HCEC 1CT (cell line): Measurements from ENCODE around the gene PPHLN1.
A peak's percentile ranks its signal among the peaks of the same experiment; 100 is the strongest.

Source experiments
- DNase-seq: peaks from one replicate; pipeline ENCODE4 v3.0.0-alpha.2; 2017

Gene PPHLN1

DNA sequence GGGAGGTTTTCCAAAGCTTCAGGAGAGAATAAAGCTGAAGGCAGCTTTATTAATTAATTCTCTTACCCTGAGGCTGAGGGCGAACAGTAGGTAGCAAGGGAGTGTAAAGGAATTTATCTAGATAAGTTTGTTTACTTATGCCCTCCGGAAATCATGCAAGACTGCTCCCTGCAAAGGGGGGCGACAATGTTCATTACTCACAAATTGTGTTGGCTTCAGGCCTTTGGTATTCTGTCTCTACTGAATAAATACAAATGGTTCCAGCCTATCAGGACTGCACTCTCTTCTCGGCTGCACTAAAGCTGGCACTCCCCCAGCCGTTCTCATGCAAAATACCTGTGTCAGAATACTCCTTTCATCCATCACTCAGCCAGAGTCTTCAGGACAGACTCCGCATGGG, 120.8 kb downstream of the PPHLN1 start:
- no peak for DNase-seq

DNA sequence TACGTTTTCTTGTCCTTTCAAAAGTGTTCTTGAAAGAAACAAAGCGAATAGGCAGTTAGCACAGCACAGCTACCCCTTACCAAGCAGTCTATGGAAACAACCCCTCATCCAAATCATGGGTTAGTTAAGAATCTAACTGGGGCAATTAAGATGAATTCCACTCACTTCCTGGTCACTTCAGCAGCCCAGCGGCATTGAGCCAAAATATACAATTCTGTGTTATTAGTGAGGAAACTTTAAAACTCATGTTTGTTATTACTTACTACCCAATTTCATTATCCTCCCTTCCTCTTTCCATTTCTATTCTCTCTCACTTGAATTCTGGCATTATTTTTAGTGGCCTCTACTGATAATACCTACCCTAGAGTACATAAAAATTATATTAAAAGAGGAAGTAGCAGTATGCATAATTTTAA, 121.4 kb downstream of the PPHLN1 start:
- no peak for DNase-seq

DNA sequence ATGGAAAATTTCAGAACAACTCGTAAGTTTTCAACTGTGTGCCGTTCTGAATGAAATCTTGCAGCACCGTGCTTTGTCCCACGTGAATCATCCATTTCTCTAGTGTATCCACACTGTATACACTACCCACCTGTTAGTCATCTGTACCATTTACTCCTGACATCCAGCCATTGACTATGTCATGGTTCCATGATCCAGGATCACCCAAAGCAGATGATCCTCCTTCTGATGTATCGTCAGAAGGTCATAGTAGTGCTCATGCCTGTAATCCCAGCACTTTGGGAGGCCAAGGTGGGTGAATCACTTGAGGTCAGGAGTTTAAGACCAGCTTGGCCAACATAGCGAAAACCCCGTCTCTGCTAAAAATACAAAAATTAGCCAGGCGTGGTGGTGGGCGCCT, 122.9 kb downstream of the PPHLN1 start:
- DNase-seq: no peak

DNA sequence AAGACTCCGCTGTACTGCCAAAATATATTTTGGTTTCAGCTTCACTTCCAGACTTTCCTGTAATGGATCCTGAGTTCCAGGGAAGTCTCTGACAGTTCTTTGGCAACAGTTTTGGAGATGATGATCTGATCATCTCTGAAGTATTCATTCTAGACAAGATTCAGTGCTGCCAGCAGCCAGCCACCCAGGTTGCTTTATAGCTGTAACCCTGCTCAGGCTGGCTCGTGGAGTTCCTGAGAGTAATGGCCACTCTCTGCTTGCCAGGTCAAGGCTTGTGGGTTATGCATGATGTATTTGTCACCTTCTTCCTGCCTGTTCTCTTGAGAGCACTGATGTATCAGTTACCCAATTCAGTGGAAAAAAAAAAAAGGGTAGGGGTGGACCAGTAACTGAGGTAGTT, 124.3 kb downstream of the PPHLN1 start:
- DNase-seq: no peak

DNA sequence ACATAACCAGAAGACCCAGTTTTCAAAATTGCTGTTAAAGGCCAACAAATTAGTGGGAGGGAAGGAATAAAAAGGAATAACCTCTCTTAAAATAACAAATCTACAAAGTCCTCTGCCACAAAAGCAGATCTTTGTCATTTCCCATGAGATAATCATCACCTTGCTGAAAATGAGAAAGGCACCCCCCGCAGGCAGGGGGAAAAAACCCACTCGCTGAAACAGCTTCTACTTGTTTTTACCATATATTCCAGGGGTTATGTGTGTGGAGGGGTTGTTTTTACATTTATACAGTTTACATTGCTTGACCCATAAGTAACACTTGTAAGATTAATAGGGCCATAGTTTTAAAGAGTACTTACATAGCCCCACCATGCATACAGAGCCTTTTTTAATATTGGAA, 132.6 kb downstream of the PPHLN1 start:
- DNase-seq: no peak

DNA sequence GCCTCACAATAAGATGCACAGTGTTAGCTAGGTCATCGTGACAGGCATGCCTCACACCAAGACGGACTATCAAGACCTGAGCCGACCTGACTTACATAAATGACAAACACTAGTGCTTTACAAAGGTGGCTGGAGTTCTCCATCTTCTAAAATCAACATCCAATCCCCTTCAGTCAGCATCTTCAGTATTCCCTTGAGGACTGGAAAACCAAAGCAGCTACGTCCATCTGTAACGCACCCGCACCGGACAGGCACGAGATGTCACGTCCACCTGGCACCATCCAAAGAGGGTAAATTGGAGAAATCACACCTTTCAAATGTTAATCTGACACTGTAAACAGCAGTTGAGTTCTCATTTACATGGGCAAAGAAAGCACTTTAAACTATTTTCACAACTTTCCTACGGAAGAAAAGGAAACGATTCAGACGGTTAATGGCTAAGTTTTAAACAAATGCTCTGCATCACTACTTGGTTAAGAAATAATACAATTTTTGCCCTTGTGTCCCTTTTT, 133.4 kb downstream of the PPHLN1 start:
- DNase-seq: no peak

DNA sequence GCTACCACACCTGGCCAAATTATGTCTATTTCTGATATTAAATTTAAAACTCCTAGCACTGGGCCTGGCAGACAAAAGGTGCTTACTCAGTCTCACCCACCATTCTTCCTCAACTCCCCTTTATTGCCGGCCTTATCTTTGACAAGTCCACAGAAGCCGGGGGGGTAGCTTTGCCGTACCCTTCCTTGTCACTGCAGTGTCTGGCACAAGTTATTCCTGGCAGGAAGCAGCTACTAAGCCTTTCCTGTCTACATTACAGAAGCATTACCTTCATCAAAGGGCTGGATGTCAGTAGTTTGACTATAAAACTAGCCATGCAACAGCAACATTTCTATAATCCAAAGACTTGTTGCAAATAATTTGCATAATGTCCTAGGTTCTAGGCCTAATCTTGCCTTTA, 136.5 kb downstream of the PPHLN1 start:
- no peak for DNase-seq

DNA sequence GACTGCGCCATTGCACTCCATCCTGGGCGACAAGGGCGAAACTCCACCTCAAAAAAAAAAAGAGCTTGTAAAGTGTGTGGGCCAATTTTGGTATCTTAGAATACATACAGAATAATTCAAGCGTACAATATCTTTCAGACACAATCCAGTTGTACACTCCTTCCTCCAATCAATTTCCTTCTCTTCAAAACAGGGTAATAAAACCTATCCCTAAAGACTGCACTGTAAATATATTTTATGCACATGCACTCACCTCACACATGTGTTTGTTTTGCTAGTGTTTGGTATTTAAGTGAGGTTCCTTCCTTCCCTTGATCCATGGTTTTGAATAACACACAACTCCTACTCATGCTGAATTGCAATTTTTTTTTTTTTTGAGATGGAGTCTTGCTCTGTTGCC, 137.7 kb downstream of the PPHLN1 start:
- no peak for DNase-seq

DNA sequence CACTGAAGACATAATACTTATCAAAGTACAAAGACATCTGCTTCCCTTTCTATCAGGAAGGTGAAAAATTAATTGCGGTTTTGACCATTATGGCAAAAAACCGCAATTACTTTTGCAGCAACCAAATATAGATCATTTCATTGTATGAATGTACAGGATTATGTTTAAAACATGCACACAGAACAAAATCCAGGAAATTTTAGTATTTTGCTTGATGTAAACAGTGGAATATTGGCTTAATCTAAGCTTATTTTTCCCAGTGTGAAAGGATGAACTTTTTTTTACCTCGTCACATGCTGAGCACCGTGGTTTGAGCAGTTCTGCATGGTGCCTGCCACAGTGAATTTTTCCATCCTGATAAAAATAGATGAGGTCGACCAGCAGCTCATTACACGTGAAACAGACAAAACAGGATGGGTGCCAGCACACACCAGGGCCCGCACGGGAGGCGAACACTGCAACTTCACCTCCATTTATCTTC, 142.4 kb downstream of the PPHLN1 start:
- no peak for DNase-seq

DNA sequence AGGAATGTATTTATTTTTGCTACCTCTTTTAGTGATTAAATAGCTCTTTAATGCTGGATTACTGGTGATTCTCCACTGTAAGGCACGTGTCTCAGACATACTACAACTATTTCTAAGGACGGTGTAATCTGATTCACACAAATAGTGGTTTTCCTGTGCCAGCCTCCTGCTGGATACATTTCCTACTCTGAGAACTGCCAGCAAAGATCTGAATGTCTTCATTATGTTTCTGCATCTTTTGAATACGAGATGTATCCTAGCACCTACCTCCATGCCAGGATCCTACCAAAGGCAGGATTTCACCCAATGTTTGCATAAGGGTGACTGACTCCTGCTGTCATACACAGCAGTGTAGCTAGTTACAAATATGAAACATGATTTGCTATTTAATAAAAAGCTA, 143.0 kb downstream of the PPHLN1 start:
- DNase-seq: no peak

DNA sequence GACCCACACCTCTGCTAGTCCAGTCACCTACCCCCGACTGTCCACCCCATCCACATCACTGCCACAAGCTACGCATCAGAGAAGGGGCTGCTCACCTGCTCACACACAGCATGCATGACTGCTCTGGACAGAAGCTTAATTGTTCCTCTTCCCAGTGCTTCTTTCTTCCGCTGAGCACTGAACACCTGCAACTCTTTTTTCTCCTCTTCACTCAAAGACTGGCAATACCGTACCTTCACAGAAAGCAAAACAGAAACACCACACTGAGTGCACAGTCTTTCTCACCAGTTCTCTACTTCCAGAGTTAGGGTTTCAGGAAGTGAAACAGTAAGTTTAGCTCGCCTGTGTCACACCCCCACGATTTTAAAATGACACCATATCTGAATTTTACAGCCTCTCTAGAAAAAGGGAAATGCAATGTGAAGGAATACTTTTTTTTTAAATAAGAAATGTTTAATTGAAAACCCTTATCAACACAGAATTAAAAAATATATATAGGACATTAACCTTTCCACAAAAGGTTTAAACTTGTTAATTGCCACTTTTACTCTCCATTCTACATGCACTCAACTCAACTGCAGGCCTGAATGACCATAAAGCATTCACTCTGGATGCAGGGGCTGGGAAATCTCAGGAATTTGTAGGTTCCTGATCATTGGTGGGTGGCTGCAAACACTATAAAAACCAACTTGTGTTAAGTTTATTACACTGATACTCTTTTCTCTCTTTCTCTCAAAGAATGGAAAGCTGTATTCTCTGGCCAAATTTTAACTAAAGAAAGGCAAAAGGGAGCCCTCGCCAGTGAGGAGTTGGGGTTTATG, 143.6 kb downstream of the PPHLN1 start:
- DNase-seq: no peak

DNA sequence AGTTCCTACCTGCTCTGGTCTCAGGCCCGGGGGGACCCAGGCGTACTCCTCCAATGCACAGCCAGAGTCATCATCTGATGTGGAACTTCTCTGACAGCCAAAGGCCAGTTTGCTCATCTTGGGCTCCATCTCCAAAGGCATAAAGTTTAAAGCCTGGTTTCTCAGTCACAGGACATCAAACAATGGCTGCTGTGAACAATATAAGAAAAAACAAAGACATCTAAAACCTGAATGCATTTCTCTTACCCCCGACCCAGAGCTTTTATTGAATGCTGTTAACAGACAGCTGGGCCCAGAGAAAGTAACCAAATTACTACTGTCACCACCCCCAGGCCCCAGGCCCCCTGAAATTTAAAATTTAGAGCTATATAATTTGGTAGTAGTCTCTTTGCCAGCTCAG, 146.4 kb downstream of the PPHLN1 start:
- no peak for DNase-seq

DNA sequence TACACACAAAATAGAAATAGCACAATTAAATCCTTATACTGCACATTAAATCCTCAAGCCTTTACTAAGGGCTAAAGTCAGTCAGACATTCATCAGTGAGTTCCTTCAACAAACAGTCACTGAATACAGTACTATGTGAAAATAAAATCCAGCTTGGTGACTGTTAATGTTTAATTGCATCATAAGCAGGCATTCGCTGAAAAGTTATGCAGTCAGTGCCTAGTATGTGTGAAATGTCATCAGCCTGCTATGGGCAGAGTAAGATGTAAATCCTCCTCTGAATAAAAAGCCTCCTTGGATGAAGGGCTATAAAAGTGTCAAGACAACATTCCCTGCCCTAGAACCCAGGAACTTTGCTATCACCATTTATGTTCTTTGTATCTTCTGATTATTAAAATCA, 147.2 kb downstream of the PPHLN1 start:
- peak; percentile 50 for DNase-seq

DNA sequence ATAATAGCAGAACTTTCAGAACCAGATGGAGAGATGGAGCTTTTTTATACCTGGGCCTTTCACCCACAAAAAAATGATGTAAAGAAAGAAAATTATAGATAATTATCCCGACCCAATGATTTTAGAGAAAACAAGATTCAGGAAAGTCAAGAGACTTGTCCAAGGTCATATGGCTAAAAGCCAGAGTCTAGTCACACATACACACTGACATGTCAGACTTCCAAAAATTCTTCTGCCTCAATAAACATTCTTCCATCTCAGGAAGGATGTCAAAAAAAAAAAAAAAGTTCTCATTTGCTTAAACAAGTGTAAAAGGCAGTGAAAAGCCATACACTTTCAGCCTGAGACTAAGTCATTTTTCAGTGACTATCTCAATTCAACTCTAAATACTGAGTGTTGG, 147.6 kb downstream of the PPHLN1 start:
- DNase-seq: no peak

DNA sequence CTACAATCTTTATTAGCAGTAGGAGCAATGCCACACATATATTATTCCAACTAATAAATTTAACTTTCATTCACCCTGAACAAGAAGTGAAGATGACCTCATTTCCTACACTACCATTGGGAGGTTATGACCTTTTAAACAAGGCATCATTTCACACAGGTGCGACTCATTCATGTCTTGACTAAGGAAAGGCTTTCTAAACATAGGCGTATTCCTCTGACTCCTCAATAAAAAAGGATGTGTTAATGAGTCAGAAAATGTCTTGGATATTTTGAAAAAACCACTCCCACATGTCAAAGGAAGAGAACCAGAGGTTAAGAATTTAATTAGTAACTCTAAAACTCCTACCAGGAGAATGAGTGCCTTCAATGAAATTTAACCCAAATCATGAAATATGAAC, 148.4 kb downstream of the PPHLN1 start:
- DNase-seq: peak; percentile 78

DNA sequence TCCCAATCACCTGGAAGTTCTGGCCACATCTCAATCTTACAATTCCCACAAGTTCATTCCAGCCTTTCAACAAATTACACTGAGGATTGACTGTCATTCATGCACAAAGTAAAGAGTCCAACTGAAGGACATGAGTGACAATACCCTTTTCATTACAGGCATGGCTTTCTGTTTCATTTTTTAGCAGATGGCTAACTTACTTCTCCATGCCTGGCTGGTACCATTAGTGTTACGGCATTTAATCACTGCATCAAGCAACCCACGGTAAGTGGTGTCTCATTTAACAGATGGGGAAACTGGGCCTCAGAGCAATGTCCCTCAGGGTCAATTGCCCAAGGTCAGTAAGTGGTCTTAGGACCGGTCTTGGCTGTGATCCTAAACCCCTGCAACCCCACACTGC, 149.1 kb downstream of the PPHLN1 start:
- DNase-seq: no peak

DNA sequence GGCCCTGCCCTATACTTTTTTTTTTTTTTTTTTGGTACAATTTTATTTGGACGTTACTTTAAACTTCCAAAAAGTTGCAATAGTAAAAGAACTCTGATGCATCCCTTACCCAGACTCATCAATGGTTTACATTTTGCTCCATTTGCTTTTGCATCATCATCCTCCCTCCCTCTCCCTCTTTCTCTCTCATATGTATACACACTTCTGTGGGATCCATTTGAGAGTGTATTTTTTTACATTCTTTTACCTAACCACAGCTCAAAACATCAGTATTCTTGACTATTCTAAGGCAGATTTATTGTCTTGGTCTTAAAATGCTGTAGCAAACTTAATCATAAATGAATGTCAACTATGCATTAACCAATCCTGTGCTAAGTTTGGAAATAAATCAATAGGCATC, 152.0 kb downstream of the PPHLN1 start:
- DNase-seq: no peak

DNA sequence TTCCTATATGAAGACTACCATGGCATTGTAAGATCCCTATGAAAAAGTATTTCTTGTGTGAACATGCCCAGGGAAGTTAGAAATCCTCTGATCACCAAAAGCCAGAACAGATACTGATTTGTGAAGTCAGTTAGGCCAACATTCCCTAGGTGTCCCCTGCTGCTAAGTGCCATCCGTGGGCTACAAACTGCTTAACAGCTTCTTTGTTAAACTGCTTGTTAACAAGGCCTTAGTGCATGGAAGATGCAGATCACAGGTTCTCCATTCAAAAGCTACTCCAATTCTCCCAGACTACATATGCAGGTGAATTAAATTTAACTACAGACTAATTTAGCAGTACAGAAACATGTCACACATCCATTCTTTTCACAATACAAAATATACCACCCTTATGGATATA, 155.4 kb downstream of the PPHLN1 start:
- no peak for DNase-seq

DNA sequence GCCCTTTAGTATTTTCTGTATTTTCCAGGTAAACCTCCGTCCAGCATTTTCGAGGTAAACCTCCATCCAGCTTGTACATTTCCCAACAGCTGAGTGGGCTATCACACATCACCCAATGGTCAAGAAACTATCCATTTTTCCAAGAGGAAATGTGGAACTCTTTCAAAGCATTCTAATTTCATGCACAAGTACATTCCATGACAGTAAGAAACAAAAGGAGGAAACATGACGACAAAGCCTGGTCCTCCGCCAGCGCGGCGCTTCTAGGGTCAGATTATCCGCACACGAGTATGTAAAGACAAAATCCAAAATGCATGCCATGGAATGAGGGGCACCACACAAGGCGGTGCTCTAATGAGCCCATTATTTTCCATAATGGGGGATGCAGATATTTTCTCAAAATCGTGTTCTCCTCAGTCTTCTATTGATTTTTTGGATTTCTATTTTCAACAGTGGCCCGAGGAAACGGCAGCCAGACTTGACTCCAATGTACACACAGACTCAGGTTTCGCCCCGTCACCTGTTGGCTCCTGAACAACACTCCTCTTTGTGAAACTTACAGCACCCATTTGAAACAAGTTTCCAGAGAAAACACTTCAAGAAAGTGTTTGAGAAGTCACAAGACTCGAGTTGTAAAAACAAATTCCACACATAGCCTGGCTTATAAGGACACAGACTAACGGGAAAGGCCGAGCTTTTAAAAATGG, 156.2 kb downstream of the PPHLN1 start:
- DNase-seq: no peak

DNA sequence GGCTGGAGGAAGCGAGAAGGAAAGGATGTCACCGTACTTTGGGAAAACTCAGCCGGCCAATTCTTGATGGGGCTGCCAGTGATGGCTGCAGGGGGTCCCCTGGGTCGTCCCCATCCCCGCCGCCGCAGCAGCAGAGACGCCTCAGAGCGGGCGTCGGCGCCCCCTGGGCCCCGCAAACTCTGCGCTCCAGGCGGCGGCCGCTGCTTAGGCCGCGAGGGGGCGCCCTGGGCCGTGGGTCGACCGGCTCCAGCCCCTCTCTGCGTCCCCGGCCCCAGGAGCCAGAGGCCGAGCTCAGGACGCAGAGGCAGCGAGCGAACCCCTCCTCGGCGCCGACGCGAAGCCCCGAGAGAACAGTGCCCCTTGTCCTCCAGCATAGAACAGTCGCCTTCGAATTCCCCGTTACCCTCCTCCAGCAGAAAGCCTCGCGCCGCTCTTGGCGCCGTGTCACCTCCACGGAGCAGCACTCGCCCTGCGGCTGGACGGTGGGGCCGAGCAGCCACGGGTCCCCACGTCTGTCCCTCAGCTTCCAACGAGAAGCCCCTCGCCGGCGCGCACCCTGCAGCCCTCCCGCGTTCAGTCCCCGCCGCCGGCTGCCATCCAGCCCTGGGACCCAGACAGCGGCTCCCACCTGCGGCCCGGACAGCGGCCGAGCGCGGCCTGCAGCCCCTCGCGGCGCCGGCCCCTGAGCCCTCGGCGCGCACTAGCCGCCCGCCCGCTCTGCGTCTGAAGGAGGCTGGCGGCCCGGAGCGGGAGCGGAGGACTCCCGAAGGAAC, 157.0 kb downstream of the PPHLN1 start:
- DNase-seq: peak; percentile 45

DNA sequence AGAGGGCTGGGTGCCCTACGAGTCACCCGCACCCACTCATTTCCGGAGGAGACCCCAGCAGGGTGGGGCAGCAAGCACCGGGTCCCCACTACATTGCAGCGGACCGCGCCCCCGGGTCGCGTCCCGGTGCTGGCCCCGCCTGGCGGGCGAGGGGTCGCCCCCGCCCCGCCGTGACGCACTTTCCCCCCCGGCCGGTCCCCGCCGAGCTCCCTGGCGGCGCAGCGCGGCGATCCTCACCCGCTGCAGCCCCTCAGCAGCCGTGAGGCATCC, 157.5 kb downstream of the PPHLN1 start:
- DNase-seq: no peak

DNA sequence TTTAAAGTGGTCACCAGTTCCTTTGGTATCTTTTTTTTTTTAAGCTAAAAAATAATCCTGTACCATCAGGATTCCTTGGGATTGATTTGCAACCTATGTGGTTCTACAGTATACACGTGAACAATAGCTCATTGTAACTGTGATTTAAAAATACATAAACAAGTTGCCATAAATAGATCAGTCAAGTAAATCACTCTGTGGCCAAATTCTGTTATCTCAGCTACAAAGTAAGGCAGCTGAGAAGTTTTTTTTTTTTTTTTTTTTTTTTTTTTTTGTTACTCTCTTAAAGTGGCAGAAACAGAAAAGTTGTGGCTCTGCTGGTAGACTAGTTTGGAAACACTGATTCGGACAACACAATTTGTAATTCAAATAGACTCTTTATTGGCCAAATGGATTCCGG, 159.0 kb downstream of the PPHLN1 start:
- DNase-seq: no peak

DNA sequence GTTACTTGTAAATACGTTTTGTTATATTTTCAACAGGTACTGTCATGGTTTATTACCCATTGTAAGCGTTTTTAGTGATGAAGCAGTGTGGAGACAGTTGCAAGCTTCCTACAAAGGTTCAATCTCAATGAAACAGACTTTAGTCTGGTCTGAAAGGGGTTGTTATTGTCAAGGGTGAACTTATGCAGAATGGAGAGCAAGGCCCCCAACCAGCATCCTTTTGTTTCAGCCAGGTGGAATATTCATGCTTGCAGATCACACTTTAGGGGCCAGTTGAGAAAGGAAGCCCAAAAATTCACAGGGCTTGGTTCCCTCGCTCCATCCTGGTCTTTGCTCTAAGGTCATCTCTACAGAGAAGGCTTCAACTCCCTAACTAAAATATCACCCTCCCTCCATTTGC, 159.9 kb downstream of the PPHLN1 start:
- DNase-seq: no peak

DNA sequence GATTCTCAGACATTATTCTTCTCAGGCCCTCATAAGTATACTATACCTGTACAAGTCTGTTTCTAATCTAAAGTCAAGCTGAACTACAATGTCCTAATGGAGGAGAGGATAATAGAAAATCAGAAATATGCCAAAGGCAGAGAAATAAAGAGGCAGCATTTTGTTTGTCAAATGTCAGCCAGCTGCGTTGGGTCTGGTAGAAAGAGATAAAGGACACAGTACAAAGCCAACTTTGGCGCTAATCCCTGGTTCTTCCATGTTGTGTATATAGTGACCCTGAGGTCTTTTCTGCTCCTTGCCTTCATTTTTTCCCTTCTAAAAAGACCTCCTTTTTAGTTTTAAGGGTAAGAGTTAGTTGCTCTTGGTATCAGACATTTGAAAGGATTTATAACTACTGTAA, 160.4 kb downstream of the PPHLN1 start:
- no peak for DNase-seq
